Colonic mucosa (tissue), 4 donors: ENCODE data around the gene RAD51B. TPM values are rescaled to one million over a fixed set of nuclear protein-coding genes. Genes with fewer than 3 reads are reported as not detected.

ENCODE experiments used
- DNase-seq: peaks from one replicate; pipeline ENCODE4 v3.0.0-alpha.2; 2020
- H3K27ac ChIP-seq: fragments of 200-600 bp; one replicate; pipeline ENCODE4 v1.8.0; 2021
- H3K27me3 ChIP-seq: fragments of 200-600 bp; one replicate; pipeline ENCODE4 v1.8.0; 2021
- H3K36me3 ChIP-seq: fragments of 200-600 bp; one replicate; pipeline ENCODE4 v1.8.0; 2021
- H3K4me1 ChIP-seq: fragments of 200-600 bp; one replicate; pipeline ENCODE4 v1.8.0; 2021; ENCODE audit warnings: mild to moderate bottlenecking
- H3K4me3 ChIP-seq: fragments of 200-600 bp; one replicate; pipeline ENCODE4 v1.8.0; 2021
- H3K9ac ChIP-seq, 2 donors: one replicate each; pipeline ENCODE4 v1.7.0; 2013; ENCODE audit warnings: control low read depth in 2 of 2, low read depth in 2 of 2, low read length in 2 of 2
- H3K9me3 ChIP-seq: fragments of 200-600 bp; one replicate; pipeline ENCODE4 v1.8.0; 2021
- intact Hi-C: fragments of 100-400 bp; cut with DNase I; formaldehyde crosslinking; loops from one replicate; pipeline ENCODE4 v1.14.1; 2022
- total RNA-seq, 2 donors: library from RNA; stranded (reverse); fragmentation: NEBNext Ultra II Directional in 1 of 2; extraction: Animal tissue kit (Norgen Biotek cat#: 25700) in 1 of 2; gene quantifications; one replicate each; pipeline ENCODE4 v1.2.1, GENCODE V29; 2021
- TF ChIP-seq, protein P1 (sequence below): fragments of 200-600 bp; IDR thresholded peaks from one replicate; pipeline ENCODE4 v1.8.0; 2022; ENCODE audit warnings: antibody characterized with exemption, mild to moderate bottlenecking
- donor health status: healthy.
- donor health status: DM: no; HTN: no; CAD: no.
- donor health status: DM: no; HTN: no; CAD: no.

Gene RAD51B
- total RNA-seq, 2 donors from 2014 or later, result 12.7 to 22.0 TPM

DNA sequence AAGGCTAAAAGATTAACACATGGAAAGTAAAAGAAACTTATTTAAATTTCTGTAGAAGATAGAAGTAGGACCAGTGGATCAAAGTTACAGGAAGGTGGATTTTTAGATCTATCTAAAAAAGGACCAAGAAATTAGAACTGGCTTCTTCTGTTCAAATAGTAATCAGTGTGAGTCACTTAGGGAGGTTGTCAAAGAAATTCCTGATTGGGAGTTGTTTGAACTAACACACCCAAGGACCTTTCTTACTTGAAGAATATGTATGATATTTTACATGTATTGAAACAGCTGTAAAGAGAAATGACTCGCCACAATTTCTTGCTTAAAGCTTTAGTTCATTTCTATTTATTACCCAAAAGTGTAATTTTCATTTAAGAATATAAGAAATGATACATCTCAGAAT lies 256.9 kb downstream of the RAD51B start:
- DNase-seq, result no peak
- no peaks in the 10 kb centered on the region for H3K4me1 ChIP-seq
- H3K36me3 ChIP-seq, result no peaks in the 10 kb centered on the region
- no peak overlapping the region for H3K9ac ChIP-seq
- H3K27me3 ChIP-seq, result no peaks in the 10 kb centered on the region
- intact Hi-C loops, result no loop called here
- H3K9me3 ChIP-seq, result no peaks in the 10 kb centered on the region
- TF ChIP-seq, protein P1, sequence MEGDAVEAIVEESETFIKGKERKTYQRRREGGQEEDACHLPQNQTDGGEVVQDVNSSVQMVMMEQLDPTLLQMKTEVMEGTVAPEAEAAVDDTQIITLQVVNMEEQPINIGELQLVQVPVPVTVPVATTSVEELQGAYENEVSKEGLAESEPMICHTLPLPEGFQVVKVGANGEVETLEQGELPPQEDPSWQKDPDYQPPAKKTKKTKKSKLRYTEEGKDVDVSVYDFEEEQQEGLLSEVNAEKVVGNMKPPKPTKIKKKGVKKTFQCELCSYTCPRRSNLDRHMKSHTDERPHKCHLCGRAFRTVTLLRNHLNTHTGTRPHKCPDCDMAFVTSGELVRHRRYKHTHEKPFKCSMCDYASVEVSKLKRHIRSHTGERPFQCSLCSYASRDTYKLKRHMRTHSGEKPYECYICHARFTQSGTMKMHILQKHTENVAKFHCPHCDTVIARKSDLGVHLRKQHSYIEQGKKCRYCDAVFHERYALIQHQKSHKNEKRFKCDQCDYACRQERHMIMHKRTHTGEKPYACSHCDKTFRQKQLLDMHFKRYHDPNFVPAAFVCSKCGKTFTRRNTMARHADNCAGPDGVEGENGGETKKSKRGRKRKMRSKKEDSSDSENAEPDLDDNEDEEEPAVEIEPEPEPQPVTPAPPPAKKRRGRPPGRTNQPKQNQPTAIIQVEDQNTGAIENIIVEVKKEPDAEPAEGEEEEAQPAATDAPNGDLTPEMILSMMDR, result no peak
- H3K4me3 ChIP-seq, result no peak overlapping the region
- H3K27ac ChIP-seq, result no peak overlapping the region

DNA sequence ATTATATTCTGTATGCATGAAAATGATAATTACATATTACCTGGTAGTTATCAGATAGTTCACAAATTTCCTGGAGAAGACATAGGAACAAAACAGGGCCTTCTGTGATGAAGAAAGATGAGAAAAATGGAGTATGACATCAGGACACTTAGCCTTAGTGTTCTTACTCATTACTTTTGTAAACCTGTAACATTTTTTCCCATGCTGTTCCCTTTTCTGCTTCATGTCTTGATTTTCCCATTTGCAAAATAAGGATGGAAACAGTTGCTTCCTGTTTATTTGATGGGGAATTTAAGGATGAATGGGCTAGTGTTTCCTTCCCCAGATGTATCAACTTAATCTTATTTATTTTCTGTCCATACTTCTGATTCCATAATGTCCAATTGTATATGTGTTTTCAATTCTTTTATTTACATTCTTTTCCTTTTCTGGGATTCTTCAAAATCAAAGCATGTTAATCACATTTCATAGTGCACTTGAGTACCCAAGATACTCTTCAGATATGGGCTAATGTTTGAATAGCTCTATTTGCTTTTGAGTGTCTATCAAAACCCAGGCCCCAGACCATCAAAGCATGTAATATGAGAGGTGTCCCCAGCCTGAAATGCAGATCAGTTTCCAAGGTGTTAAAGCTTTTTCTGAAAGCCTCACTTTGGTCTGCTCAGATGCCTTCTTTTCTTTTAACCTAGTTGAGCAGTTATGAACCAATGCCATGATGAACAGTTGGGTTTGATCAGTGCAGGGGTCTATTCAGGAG lies 260.5 kb downstream of the RAD51B start:
- no peaks in the 10 kb centered on the region for H3K27me3 ChIP-seq
- intact Hi-C loops, result no loop called here
- H3K9ac ChIP-seq, result no peak overlapping the region
- no peaks in the 10 kb centered on the region for H3K36me3 ChIP-seq
- H3K4me1 ChIP-seq, result no peaks in the 10 kb centered on the region
- no peak overlapping the region for H3K27ac ChIP-seq
- TF ChIP-seq, protein P1, result no peak
- DNase-seq, result no peak
- H3K9me3 ChIP-seq, result no peaks in the 10 kb centered on the region
- no peak overlapping the region for H3K4me3 ChIP-seq

DNA sequence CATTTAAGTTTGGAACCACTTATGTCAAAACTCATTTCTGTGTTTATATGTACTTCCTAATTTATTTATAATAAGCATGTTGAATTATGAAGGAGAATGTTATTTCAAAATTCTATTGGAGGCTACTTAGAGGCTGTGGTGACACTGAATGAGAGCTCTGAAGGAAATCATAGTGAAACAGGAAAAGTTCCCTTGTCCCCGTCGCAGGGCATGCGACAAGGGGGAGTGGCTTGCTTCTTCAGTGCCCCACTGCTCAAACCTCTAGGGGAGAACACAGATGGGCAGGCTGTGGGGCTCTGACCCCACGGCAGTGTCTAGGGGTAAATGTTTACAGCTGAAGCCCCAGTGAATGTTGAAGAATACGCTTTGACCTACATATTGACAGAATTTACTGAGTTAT lies 261.9 kb downstream of the RAD51B start:
- H3K27me3 ChIP-seq, result no peaks in the 10 kb centered on the region
- H3K4me3 ChIP-seq, result no peak overlapping the region
- no peak overlapping the region for H3K9ac ChIP-seq
- no peaks in the 10 kb centered on the region for H3K9me3 ChIP-seq
- no peaks in the 10 kb centered on the region for H3K4me1 ChIP-seq
- no peak for DNase-seq
- H3K36me3 ChIP-seq, result no peaks in the 10 kb centered on the region
- TF ChIP-seq, protein P1, result no peak
- no peak overlapping the region for H3K27ac ChIP-seq
- intact Hi-C loops, result no loop called here

DNA sequence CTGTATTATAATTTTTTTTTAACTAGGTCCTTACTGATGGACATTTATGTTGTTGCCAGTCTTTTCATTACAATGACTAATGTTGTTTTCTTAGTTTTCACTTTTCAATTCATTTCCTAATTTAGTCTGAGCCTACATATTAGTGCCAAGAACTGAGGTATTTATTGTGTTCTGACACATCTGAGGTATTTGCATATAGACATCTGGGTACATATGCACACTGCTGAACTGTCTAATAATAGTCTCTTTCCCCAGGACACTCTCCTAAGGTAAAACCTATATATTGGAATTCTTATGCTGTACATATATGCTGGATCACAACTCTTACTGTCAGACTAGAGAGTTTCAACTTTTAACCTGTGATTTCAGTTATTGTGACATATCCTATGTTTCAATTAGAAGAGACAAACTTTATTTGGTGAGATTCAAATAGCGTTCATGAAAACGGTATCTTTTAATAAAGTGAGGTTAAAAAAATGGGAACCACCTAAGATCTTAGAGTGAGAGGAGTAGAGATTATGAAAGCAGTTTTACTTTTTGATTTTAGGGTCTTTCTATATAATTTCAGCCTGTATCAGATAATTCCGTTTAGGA lies 263.2 kb downstream of the RAD51B start:
- H3K27me3 ChIP-seq, result no peaks in the 10 kb centered on the region
- no peak for DNase-seq
- TF ChIP-seq, protein P1, result no peak
- H3K27ac ChIP-seq, result no peak overlapping the region
- H3K9me3 ChIP-seq, result no peaks in the 10 kb centered on the region
- no peaks in the 10 kb centered on the region for H3K4me1 ChIP-seq
- H3K36me3 ChIP-seq, result no peaks in the 10 kb centered on the region
- H3K4me3 ChIP-seq, result no peak overlapping the region
- H3K9ac ChIP-seq, result no peak overlapping the region
- intact Hi-C loops, result no loop called here

- Histone ChIP-seq H3K36me3 (no peaks in the 10 kb centered on the region), H3K27me3 (no peaks in the 10 kb centered on the region), H3K4me1 (no peaks in the 10 kb centered on the region), H3K4me3 (no peak overlapping the region), H3K9ac (no peak overlapping the region), H3K9me3 (no peaks in the 10 kb centered on the region), H3K27ac (no peak overlapping the region)
- intact Hi-C loops, result no loop called here
- TF ChIP-seq, protein P1, result no peak
- no peak for DNase-seq
These were observed 264.7 kb downstream of the RAD51B start for GRCh38 chr14:68084256-68084655.
